Epithelial cell of esophagus (primary cell): ENCODE data around the gene TOX4.
"Not testable (repeated sequence)": the region's sequence is repeated elsewhere in the genome, so short reads cannot be mapped to it uniquely, and the experiment has no call there.

Source experiments
- DNase-seq: peaks from one replicate; pipeline ENCODE4 v3.0.0; 2010; ENCODE audit warnings: low read depth
- H3K4me3 ChIP-seq: 2 replicates; pipeline ENCODE4 v1.5.1; 2011; ENCODE audit warnings: mild to moderate bottlenecking, low read length, control low read depth
- TF ChIP-seq, protein P1 (sequence below): IDR thresholded peaks from 2 replicates; pipeline ENCODE4 v1.5.1; 2011; ENCODE audit warnings: low read depth, mild to moderate bottlenecking, low read length, control low read depth, inconsistent platforms; ENCODE audit not compliant: insufficient read depth; ENCODE audit errors: missing control alignments

Gene TOX4

DNA sequence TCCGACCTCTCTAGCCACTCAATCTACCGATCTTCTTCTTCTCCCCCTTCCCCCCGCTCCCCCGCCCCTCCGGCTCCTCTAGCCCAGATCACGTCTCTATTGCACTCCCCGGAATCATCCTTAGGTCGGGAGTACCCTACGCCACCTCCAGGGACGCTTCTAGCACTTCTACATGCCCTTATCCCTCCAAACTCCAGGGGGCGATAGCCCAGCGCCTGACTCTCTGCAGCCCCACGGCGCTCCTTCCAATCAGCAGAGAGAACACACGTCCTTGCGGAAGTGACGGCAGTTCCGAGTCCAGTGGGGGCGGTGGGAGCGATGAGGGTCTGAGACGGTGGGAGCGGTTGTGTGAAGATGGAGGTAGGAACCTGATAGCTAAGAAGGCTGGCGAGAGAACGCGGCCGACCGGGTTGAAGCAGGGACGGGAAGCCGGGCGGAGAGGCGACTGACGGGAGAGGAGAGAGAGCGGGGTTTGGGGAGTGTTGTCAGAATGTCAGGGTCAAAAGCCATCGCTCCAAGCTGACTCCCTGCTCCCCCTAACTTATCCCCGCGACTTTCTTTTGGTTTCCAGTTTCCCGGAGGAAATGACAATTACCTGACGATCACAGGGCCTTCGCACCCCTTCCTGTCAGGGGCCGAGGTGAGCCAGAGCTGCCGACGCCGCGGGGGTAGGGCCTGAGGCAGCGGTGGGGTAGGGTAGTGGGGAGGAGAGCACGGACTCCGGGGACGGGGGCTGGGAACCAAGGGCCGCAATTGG, at the start of gene TOX4, which contains the start of gene RAB2B:
Gene TOX4, plus strand, starts transcription at position 271 of the 757 bp plus-strand sequence. Its CDS starts 84 bp downstream, at position 355.
Gene RAB2B, minus strand, starts transcription at position 35 of the 757 bp plus-strand sequence. CDS start 87 bp downstream, outside the sequence.
- TF ChIP-seq, protein P1, sequence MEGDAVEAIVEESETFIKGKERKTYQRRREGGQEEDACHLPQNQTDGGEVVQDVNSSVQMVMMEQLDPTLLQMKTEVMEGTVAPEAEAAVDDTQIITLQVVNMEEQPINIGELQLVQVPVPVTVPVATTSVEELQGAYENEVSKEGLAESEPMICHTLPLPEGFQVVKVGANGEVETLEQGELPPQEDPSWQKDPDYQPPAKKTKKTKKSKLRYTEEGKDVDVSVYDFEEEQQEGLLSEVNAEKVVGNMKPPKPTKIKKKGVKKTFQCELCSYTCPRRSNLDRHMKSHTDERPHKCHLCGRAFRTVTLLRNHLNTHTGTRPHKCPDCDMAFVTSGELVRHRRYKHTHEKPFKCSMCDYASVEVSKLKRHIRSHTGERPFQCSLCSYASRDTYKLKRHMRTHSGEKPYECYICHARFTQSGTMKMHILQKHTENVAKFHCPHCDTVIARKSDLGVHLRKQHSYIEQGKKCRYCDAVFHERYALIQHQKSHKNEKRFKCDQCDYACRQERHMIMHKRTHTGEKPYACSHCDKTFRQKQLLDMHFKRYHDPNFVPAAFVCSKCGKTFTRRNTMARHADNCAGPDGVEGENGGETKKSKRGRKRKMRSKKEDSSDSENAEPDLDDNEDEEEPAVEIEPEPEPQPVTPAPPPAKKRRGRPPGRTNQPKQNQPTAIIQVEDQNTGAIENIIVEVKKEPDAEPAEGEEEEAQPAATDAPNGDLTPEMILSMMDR = peak; percentile 99
- peak within 1 kb of the TSS; percentile 98 for H3K4me3 ChIP-seq
- peak; percentile 99 for DNase-seq

DNA sequence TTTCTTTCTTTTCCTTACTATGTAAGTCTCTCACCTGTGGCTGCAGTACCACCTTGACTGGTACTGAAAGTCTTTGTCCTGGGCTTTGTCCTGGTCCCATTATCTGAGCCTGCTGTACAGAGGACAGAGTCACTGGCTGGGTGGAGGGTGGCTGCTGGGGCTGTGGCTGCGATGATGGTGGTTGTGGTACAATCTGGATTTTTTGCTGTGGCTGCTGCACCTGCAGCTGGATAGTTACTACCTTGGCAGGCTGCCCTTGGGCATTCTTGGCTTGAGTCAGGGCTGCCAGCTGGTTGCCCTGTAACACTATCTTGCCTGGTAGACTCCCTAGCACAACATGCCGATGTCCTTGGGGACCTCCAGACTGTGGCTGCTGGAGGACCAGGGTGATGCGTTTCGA, 48.1 kb upstream of the TOX4 start:
- TF ChIP-seq, protein P1 = no peak
- no peak overlapping the region for H3K4me3 ChIP-seq
- DNase-seq = no peak

DNA sequence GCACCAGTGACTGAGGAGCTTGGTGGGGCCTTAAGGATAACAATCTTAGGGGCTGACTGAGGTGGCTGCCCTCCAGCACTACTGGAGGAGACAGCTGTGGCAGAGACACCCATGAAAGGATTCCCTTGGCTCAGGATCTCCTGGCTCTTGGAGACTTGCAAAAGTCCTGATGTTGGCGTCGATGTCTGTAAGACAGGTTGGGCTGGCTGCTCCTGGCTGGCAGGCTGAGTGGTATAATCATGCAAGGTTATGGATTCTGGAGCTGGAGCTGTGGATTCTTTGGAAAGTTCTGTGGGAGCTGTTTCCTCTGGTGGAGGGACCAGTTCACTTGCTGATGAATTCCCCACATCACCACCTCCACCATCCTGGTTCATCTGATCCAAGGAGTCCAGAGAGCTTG, 45.9 kb upstream of the TOX4 start:
- TF ChIP-seq, protein P1 = no peak
- no peak for DNase-seq
- no peak overlapping the region for H3K4me3 ChIP-seq

DNA sequence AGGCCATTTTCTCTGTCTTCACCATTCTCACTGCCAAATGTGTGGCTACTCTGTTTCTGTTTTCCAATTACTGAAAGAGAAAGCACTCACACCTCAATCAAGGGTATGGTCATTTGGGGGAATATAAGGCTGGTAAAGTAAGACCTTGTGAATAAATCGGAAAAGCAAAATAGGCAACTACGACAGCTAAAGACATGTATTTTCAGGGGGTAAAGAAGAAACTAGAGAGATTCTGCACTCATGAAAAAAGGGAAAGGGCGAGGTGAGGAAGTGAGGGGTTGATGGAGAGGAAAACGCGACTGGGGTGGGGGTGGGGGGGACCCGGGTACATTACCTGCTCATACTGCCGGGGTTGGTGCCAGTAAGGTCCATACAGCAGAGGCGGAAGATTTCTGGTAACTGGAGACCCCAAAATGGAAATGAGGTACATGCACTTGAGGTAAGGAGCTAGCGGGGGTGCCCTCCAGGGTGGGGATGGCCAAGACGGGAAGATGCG, 40.4 kb upstream of the TOX4 start:
- no peak for DNase-seq
- TF ChIP-seq, protein P1 = no peak
- peak overlapping the region; percentile 79 for H3K4me3 ChIP-seq

DNA sequence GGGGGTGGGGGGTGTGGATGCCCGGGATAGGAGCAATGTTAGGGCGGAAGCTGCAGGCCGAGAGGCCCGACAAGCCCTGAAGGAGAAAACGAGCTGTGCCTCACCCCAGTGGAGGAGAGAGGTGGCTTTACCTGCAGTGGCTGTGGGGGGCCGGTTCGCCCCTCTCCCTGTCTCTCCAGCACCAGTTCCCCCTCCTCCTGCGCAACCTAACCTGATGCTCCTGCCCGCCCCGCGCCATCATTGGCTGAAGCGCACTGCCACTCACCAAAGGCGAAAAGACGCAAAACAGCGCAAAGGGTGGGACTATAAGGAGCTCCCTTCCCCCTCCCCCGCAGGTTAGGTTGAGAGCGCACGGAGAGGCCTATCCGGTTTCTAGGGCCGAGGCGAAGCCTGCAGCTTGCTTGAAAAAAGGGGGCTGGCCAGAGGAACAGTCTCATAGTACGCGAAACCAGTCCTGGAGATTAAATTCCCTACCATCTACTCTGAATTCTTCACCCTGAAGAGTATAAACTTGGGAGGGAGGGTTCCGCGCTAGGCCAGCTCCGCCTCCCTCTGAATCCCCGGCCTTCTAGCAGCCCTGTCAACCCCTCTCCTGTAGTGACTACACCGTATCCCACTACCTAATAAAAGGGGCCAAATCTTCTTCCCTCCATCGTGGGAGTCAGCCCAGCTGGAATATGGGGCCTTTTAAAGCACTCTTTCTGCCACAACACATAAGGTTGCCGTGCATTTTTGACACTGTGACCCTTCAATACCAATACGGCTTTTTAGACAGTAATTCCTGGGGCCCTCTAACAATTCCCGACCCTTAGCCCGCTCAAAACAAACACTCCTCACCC, 39.7 kb upstream of the TOX4 start:
- DNase-seq = peak; percentile 99
- H3K4me3 ChIP-seq = peak overlapping the region; percentile 79
- TF ChIP-seq, protein P1 = no peak

DNA sequence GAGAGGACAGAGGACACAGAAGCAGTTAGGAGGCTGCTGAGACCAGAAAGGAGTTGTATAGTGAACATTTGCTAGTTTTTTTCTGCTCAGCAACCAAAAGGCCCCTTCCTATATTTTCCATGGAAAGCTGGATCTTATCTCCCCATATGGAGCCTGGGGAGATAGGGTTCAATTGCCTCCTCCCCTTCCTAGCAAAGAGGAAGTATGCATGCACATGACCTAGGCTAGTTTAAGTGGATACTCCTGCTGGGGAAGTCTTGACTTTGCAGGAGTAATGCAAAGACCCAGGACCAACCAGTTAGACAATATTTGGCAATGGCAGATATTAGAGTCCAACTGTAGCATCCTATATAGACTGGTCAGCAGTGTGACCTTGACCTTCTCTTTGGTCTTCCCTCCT, 36.1 kb upstream of the TOX4 start:
- no peak for DNase-seq
- no peak overlapping the region for H3K4me3 ChIP-seq
- TF ChIP-seq, protein P1 = no peak

DNA sequence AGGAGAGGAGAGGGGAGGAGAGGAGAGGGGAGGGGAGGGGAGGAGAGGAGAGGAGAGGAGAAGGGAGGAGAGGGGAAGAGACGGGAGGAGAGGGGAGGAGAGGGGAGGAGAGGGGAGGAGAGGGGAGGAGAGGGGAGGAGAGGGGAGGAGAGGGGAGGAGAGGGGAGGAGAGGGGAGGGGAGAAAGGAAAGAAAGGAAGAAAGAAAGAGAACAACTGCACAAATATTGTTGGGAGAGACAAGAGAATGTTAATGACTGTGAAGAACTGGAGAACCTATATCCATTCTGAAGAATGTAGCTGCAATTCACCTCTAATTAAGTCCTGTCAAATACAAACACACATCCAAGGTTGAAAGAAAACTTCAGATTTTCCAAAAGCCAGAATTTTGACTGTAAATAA, 34.3 kb upstream of the TOX4 start:
- not testable (repeated sequence) for H3K4me3 ChIP-seq

More for the DNA sequence above, 34.3 kb upstream of the TOX4 start:
- not testable (repeated sequence) for DNase-seq
